22Rv1 (cell line): ENCODE measurements around the gene FBXO44.

Experiments
- H3K27ac ChIP-seq: fragments of 450-650 bp; 2 replicates; pipeline ENCODE4 v1.5.1; 2017
- CTCF ChIP-seq: fragments of 450-650 bp; IDR thresholded peaks from 2 replicates; pipeline ENCODE4 v1.5.1; 2017; ENCODE audit warnings: mild to moderate bottlenecking
- ZFX ChIP-seq: fragments of 450-650 bp; IDR thresholded peaks from 2 replicates; pipeline ENCODE4 v1.6.1; 2017; ENCODE audit warnings: antibody characterized with exemption, borderline replicate concordance

Gene FBXO44

GRCh38 chr1:11652203-11652780 is 2.4 kb upstream of the FBXO44 start:
- TF ChIP-seq CTCF (no peak), ZFX (no peak)
- H3K27ac ChIP-seq, result no peak overlapping the region

DNA sequence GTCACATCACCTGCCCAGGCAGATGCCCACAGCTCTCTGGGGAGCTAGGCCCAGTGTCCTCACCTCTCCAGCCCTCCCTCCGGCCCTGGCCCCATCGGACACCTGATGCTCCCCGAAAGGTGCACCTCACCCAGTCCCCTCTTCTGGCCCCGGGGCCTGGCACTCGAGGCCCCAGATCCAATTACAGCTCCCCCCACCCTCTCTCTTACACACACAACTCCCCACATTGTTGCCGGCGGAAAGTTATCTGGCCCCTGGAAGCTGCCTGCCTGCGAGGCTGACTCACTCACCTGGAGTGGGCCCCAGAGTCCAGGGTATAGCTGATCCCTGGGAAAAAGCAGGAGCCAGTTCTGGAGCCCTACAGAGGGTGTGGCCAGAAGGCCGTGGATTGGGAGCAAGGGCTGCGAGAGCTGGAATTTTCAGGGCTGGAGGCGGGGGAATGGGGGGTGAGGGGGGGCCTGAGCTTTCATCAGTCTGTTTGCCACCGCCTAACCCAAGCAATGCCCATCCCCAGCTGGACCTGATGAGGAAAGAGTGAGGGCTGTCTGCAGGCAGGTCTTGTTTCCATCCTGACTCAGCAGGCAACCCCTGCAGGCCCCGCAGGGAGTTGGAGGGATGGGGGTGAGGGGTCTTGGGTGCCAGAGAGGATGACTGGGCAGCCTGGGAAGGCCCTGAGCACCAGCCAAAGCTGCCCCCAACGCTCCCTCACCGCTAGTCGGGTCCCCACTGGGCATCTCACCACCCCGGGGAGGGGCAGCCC is 1.4 kb upstream of the FBXO44 start:
- H3K27ac ChIP-seq, result no peak overlapping the region
- TF ChIP-seq ZFX, result no peak
- no peak for TF ChIP-seq CTCF

DNA sequence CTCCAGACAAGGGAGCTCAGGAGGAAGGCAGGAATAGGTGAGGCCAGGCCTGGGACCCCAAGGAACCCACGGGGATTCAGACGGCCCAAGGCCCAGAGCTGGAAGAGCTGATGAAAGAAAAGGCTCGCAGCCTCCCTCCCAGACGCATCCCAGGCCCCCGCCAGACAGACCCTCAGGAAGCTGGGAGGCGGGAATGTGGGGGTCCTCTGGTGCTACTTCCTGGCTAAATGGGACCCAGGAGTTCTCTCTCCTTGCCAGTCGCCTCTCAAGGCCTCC is 878 bp upstream of the FBXO44 start:
- no peak for TF ChIP-seq CTCF
- TF ChIP-seq ZFX, result no peak
- H3K27ac ChIP-seq, result no peak overlapping the region

- H3K27ac ChIP-seq, result no peak overlapping the region
- no peak for TF ChIP-seq ZFX
These were observed 497 bp downstream of the FBXO44 start for GRCh38 chr1:11654939-11655808.

DNA sequence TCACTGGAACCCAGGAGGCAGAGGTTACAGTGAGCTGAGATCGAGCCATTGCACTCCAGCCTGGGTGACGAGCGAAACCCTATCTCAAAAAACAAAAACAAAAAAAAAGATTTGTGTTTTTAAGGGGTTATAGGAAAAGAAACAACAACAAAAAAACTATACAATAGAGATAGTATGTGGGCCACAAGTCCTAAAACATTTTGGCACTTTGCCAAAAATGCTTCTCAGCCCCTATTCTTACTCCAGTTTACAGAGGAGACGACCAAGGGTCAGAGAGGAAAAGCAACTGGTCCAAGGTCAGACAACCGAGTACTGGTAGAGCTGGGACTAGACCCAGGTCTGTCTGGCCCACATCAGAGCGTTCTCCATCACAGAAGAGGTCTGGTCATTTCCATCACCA is 3.0 kb downstream of the FBXO44 start:
- TF ChIP-seq CTCF, result no peak
- H3K27ac ChIP-seq, result no peak overlapping the region

GRCh38 chr1:11658542-11658941 is 3.9 kb downstream of the FBXO44 start:
- TF ChIP-seq CTCF (no peak), ZFX (no peak)
- H3K27ac ChIP-seq, result no peak overlapping the region

- H3K27ac ChIP-seq, result no peak overlapping the region
- no peak for TF ChIP-seq CTCF
These were observed 5.1 kb downstream of the FBXO44 start for GRCh38 chr1:11659748-11660147.
